ENCODE measurements around the gene KIT.

DNA sequence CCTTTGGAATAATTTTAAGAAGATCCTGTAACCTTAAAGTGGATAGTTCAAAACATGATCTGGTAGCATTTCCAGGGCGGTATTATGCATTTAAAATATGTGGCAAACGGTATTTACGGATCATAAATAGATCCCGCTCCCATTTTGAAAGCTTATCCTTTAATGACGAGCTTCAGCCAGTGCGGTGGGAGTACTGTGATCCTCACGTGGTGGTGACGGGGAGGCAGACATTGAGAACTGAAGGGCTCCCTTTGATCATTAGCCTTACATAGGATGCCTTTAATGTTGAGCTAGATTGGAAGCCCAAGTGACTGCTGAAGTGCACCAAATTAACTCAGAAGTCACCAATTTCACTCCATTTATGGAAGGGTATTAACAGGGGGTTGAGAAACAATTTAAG, 56.9 kb downstream of the KIT start:
- TF ChIP-seq EP300 (IDR thresholded peaks at IDR 0.05; ENCODE audit: low read depth), result no peak
- no peak for TF ChIP-seq POLR2AphosphoS5 (IDR thresholded peaks at IDR 0.05)
- TF ChIP-seq, protein P1, sequence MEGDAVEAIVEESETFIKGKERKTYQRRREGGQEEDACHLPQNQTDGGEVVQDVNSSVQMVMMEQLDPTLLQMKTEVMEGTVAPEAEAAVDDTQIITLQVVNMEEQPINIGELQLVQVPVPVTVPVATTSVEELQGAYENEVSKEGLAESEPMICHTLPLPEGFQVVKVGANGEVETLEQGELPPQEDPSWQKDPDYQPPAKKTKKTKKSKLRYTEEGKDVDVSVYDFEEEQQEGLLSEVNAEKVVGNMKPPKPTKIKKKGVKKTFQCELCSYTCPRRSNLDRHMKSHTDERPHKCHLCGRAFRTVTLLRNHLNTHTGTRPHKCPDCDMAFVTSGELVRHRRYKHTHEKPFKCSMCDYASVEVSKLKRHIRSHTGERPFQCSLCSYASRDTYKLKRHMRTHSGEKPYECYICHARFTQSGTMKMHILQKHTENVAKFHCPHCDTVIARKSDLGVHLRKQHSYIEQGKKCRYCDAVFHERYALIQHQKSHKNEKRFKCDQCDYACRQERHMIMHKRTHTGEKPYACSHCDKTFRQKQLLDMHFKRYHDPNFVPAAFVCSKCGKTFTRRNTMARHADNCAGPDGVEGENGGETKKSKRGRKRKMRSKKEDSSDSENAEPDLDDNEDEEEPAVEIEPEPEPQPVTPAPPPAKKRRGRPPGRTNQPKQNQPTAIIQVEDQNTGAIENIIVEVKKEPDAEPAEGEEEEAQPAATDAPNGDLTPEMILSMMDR (IDR thresholded peaks at IDR 0.05), result no peak
- no peak for TF ChIP-seq POLR2A (IDR thresholded peaks at IDR 0.05)
